HCT116 (cell line): ENCODE data around the gene BYSL.

ENCODE experiments used
- CTCF ChIP-seq, 3 experiments: fragments of 200-600 bp in 1 of 3; sonication (generic) in 1 of 3; IDR thresholded peaks in 2 of 3; conservative IDR thresholded peaks in 1 of 3; 2 replicates each; pipeline ENCODE4 v1.5.1; 2012 to 2017; ENCODE audit warnings: low read depth in 2 of 3, low read length in 2 of 3, antibody characterized with exemption in 1 of 3, borderline replicate concordance in 1 of 3, control low read depth in 1 of 3, mild to moderate bottlenecking in 1 of 3, mixed read lengths in 1 of 3, mixed run types in 1 of 3, moderate library complexity in 1 of 3; ENCODE audit not compliant: insufficient read depth in 1 of 3
- ELF1 ChIP-seq: IDR thresholded peaks from 2 replicates; pipeline ENCODE4 v1.6.1; 2012; ENCODE audit warnings: low read depth, borderline replicate concordance
- POLR2A ChIP-seq: IDR thresholded peaks from 2 replicates; pipeline ENCODE4 v1.7.0; 2011; ENCODE audit warnings: borderline replicate concordance; ENCODE audit not compliant: insufficient read depth, insufficient read length; ENCODE audit errors: extremely low read depth
- POLR2AphosphoS5 ChIP-seq: IDR thresholded peaks from 2 replicates; pipeline ENCODE4 v1.6.1; 2011; ENCODE audit warnings: mild to moderate bottlenecking, low read depth, low read length, moderate library complexity
- RAD21 ChIP-seq: IDR thresholded peaks from 2 replicates; pipeline ENCODE4 v1.6.1; 2012; ENCODE audit warnings: low read depth, mild to moderate bottlenecking
- ZNF274 ChIP-seq: fragments of 200-500 bp; sonication (Bioruptor generic); IDR thresholded peaks from 2 replicates; pipeline ENCODE4 v1.6.1; 2014; ENCODE audit warnings: mild to moderate bottlenecking, low read depth, low read length, inconsistent platforms

DNA sequence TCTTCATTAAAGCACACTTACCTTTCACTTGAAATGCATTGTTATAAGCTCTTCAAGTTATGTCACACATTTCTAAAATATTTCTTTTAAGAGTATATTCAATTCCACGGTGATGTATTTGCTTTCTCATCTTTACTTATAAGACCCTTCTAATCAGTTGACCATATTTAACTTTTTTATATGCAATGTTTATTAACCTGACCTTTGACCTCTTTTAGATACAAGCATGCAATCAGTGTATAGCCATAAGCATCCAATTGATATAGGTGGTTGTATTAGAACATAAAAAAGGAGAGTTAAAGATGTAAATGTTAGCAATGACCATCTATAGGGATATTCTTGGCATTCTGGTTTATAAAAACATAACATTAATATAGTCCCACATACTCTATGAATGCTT, 35.4 kb upstream of the BYSL start:
- TF ChIP-seq ZNF274 (no peak), POLR2A (no peak), POLR2AphosphoS5 (no peak), RAD21 (no peak), CTCF (IDR thresholded peaks at IDR 0.05 in 2 of 3, conservative IDR thresholded peaks at IDR 0.05 in 1 of 3; ENCODE audit: borderline replicate concordance in 1 of 3, insufficient read depth in 1 of 3, low read depth in 2 of 3, low read length in 2 of 3) (no peak), ELF1 (no peak)
